ENCODE results near the gene ZNF182. TPM values are rescaled to one million over a fixed set of nuclear protein-coding genes. Genes with fewer than 3 reads are reported as not detected.
"Not testable (repeated sequence)": the region's sequence is repeated elsewhere in the genome, so short reads cannot be mapped to it uniquely, and the experiment has no call there.

ZNF182 gene
- 7.3 TPM for total RNA-seq

DNA sequence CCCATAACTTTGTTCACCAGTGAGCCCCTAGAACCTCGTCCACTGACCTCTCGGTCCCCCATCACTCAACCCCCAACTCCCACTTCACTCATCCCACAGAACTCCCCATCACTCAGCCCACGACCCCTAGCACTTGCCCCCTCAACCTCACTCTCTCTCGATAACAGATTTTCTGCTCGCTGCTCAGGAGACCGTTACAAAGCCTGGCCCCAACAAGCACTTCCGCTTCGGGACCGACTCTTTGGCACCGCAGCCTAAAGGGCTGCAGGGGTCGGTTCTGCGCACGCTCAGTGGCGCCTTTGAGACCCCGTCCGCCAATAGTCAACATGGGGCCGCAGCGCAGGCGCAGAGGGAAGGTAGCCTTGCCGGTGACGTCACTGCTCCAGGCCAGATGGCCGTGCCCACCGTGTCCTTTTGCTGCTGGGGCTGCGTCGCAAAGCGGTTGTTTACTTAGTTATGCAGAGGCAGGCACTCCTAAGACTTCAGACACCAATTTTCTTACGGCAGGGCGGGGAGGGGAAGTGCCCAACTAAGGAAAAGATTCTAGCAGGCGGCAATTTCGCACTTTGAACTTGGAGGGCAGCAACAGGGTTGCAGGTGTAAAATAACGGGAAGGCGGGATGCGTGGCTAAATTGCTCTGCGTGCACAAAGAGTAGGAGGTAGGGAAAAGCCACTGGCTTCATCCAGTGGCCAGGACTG, at the start of gene ZNF182:
TSS of gene ZNF182 (minus strand) at position 232 of the 700 bp plus-strand sequence. CDS start 1,380 bp downstream, outside the sequence.
- DNase-seq = peak; percentile 97

DNA sequence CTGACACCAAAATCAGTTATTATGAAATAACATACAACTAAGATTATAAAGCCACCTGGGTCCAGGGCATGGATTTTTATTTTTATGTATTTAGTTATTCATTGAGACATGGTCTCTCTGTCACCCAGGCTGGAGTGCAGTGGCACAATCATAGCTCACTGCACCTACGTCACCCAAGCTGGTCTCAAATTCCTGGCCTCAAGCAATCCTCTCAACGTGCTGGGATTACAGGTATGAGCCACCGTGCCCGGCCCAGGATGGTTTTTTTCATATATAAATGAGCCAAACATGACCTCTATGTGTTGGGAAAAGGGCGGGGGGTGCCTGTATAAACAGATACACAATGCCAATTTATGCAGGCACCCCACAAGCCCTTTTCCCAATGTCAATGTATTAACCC, 43.1 kb upstream of the ZNF182 start:
- no peak for DNase-seq

DNA sequence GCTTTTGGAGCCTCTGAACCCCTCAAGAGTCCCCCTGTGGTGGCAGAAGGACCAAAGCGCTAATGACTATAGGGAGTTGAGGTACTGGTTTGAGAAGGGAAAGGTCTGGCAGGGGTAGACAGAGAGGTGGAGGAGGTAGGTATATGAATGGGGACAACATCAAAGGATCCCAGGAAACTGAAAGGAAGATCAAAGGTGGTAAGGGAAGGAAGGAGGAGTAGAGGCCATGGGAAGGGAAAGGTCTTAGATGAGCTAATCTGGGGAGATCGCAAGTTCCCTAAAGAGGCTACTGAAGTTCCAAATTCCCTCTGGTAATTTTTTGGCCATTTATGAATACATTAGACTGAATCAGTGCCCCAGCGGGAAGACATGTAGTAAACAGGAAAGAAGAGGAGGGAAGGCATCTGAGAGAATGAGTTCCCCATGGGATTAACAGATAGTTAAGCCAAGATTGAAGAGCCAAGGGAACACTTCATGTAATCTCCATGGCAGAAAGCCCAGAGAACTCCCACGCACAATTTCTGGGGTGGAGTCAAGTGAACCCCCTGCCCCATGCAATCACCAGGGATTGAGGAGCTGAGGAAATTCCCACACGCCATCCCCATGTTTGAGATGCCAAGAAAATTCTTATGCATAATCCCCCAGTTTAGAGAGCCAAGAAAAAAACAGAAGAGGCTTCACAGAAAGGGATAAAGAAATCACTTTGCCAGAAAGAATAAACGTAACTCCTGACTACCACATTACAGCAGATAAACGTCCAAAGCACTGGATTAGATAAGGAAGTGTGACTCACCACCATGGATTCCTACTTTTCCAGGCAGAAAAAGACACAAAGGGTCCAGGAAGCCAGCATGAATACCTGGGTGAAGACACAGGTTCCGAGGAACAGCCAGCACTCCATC, 41.9 kb upstream of the ZNF182 start:
- peak; percentile 67 for DNase-seq

DNA sequence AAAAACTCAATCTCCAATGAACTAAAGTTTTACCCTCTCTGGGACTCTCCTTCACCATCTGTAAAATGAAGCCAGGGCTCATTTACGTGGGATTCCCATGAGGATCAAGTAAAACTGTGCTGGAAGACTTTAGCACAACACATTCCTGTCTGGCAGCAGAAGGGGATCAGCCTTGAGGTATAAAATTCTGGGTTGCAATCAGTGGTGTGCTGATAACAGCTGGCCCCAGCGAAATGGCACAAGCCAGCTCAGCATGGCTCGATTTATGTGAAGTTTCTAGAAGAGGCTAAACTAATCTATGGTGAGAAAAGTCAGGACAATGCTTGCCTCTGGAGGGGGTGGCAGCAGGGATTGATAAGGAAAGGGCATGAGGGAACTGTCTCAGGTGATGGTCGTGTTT, 39.3 kb upstream of the ZNF182 start:
- DNase-seq = no peak

DNA sequence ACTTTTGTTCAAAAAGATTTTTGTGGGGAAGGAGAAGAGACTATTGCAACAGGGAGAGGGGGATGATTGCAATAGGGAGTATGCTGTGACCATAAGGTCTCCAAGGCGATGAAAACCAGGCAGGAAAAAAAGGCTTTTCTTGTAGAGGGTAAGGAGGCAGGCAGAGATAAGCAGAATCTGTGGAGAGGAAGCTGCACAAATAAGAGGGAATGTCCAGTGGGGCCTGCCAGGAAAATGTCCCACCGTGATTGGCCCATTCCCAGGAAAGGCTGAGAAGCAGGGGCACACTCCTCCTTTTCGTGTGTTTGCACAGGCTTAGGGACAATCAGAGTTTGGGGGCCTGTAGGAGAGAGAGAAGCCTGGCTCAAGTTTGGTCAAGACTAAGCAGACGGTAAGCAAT, 32.1 kb upstream of the ZNF182 start:
- no peak for DNase-seq

DNA sequence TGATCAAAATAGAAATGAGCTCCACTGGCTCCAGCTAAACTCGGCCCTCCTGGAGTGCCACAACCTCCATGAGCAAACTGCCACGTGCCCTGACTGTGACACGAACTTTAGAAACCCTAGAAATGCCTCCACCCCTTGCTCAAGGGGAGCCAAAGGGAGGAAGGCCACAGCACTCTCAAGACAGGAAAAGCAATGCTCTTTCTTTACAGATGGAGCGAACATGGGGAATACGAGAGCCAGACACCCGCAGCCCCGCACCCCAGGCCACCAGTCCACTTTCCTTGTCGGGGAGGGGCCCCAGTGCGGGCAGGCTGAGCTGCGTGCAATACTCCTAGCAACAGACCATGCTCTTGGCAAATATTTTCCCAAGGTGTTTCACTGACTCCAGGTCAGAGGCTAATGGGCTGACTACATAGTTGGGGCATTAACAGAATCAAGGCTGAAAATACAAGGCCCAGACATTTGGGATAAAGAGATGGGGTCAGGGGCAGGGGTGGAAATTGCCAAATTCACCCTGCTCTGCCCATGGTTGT, 26.9 kb upstream of the ZNF182 start:
- not testable (repeated sequence) for DNase-seq

DNA sequence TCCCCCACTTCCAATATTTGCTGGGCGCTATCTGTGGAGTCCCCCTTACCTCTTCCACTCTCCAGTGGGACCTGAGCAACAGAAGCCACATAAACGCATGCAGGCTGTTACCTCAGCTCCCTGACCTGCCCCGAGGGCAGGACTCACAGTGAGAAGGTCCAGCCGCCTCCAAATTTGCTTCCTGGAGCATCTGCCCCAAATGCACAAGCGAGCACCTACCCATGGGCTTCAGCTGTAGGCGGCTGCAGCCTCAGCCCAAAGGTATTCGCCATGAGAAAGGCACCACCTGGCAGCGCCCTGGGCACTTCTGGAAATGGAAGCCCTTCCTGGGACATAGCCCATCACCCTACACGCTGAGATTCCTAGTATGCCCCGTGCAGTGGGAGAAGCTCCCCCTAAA, 26.4 kb upstream of the ZNF182 start:
- DNase-seq = no peak

DNA sequence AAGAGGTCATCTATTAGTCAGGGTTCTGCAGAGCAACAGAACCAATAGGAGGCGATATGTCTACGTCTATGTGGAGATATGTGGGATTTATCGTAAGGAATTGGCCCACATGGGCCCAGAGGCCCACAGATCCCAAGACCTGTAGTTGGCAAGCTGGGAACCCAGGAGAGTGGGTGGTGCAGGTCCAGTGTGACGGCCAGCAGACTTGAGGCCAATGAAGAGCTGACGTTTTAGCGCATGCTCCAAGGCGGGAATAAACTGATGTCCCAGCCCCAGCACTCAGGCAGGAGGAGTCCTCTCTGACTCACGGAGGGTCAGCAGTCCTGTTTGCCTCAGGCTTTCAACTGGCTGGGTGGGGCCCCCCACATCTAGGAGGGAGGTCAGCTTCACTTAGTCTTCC, 24.3 kb upstream of the ZNF182 start:
- DNase-seq = no peak

DNA sequence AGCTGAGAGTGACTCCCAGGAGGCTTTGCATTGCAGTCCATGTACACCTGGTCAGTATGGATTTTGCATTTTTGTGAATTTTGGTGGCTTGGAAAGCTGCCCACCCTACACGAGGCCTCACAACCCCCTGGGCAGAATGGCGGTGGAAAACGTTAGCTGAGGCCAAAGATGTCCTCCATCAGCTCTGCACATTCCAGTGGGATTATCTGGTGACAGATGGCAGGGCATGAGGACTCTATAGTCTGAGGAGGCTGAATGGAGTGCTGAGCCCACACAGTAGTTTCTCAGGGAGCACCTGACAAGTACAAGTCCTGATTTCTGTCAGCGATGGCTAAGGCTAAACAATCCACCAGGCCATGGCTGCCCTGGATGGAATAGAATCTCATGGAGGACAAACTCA, 23.8 kb upstream of the ZNF182 start:
- DNase-seq = peak; percentile 55

DNA sequence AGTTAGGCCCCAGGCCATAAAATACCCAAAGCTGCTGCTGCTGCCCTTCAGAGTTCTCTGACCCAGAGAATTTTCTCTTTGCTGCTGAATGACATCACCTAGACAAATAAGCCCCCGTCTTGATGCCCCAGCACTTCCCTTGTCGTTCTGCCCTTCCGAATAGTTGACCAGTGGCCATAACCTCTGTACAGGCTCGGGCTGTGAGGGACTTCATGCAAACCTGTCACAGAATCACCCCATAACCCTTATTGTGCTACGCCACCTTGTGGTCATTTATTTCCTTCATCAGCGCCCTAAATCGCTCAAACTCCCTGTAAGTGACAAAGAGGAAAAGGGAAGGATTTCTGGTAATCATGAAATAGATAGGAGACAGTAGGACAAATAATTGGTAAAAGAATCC, 21.8 kb upstream of the ZNF182 start:
- DNase-seq = peak; percentile 75

DNA sequence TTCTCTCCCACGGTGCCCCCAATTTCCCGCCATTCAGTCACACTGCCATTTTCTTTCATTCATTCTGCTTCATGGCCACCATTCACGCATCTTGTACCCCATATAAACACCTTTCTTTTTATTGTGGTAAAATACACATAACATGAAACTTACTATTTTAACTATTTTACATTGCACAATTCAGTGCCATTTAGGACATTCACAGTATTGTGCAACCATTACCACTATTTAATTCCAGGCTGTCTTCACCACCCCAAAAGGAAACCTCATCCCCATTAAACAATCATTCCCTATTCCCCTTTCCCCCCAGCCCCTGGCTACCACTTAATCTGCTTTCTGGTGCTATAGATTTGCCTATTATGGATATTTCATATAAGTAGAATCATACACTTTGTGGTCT, 18.9 kb upstream of the ZNF182 start:
- DNase-seq = no peak

DNA sequence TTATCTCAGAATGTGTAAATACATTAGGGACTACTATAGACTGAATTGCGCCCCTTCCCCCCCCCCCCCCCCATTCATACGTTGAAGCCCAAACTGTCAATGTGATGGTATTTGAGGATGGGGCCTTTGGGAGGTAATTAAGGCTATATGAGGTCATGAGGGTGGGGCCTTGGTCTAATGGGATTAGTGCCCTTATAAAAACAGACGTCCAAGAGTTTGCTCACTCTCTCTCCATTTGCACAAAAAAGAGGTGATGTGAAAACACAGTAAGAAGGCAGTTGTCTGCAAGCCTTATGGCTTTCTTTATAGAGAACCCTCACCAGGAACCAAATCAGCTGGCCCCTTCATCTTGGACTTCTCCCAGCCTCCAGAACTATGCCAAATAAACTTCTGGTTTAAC, 18.3 kb upstream of the ZNF182 start:
- no peak for DNase-seq

DNA sequence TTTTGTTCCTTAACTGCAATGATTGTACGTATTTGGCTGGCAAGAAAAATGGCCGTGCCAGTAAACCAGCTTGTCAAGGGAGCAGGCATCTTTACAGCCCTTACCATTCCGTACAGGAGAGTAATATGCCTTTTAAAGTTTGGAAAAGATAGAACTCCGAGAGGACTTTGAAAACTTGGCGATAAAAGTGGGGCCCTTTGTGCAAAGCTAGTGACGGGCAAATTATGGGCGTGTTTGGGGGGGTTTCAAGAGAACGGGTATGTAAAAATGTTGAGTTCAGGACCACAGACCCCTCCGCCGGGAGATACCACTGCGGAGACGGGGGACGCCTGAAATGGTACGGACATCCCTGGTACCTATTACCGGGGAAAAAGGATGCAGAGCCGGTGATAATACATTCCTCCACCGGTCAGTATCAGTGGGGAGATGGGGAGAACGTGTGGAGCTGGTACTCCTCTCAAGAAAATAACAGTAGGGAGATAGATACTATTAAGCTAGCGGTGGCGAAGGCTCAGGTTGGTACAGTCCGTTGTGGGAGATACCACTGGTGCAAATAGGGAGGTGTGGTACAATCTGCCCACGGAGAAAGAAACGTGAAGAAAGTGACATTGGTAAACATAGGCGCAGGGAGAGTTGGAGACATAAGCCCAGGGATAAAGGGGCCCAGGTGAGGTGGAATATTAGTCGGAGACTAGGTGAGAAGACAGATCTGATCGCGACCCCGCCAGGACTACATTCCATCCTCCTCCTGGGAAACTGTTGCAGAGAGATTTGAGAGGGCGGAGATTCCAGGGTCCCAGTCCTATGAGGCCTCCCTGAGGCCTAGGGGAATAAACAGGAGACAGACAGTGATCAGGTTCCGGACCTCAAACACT, 17.5 kb upstream of the ZNF182 start:
- DNase-seq = peak; percentile 90

DNA sequence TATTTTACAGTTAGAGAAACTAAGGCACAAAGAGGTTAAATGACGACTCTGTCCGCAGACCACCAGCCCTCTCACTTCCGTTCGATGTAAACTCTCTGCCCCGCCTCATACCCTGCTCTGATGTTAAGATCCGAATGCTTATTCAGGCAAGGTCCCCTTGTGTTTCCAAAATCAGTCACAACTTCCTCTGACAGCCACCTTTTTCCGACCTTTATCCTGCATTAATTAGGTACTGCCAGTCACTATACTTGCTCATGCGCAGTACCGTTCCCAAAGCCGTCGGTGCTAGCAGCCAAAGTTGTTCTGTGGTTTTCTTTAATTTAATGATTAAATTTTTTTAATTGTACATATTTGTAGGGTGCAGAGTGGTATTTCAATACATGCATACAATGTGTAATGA, 16.7 kb upstream of the ZNF182 start:
- DNase-seq = not testable (repeated sequence)

DNA sequence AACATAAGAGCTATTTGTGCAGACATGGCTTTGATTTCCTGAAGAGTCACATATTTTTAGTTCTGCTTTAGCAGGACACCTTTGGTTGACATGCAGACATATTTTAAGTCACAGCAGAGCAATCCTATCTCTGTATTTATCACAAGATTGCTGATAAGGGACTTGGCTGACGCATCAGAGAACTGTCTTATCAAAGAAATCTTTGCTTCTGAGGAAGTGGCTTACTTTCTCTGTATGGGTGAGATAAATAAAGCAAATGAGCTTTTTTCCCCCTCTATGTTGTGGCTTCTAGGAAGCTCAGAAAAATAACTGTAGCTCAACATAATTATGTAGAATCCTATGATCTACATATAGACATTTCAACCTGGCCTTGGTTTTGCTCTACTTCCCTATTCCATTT, 16.1 kb upstream of the ZNF182 start:
- DNase-seq = not testable (repeated sequence)

DNA sequence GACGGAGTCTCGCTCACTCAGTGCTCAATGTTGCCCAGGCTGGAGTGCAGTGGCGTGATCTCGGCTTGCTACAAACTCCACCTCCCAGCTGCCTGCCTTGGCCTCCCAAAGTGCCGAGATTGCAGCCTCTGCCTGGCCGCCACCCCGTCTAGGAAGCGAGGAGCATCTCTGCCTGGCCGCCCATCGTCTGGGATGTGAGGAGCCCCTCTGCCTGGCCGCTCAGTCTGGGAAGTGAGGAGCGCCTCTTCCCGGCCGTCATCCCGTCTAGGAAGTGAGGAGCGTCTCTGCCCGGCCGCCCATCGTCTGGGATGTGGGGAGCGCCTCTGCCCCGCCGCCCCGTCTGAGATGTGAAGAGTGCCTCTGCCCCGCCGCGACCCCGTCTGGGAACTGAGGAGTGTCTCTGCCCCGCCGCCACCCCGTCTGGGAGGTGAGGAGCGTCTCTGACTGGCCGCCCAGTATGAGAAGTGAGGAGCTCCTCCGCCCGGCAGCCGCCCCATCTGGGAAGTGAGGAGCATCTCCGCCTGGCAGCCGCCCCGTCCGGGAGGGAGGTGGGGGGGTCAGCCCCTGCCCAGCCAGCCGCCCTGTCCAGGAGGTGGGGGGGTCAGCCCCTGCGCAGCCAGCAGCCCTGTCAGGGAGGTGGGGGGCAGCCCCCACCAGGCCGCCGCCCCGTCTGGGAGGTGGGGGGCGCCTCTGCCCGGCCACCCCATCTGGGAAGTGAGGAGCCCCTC, 13.0 kb upstream of the ZNF182 start:
- not testable (repeated sequence) for DNase-seq

DNA sequence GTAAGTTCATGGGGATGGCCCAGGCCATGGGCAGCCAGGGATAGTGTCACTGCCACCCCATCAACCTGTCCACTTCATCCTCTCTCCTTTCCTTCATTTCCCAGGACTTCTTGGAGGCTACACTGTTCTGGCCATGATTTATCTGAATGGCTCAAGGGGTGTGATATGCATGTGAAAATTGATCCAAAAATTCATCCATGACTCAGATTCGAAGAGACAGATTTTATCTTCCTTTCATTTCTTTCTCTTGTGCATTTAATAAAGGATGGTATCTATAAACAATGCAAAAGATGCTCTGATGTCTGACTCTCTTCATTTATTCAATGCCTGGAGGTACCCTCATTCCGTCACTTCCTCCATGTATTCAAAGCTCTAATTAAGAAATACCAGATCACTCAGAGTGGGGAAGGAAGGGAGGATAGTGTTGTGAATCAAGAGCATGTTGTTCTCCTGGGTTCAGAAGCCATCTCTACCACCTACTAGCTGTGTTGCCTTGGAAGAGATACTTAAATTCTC, 5.7 kb upstream of the ZNF182 start:
- DNase-seq = not testable (repeated sequence)

DNA sequence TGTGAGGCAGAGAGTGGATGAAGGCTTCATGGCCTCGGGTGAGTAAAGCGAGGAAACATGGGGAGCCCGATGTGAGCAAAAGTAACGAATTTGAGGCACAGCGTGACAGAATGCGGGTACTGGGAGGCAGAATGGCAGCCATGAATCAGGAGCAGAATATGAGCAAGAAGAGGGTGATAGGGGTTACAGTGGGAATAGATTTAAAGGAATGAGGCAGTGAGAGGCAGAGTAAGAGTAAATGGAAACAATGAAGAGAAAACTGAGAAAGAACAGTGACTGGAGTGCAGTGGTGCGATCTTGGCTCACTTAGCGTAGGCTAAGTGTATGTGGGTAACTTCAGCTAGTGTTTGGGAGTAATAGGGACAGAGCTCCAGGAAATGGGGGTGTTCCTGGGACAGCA, 2.9 kb upstream of the ZNF182 start, which contains the start of gene SPACA5:
TSS of gene SPACA5 (plus strand) at position 301 of the 400 bp plus-strand sequence. CDS start 815 bp downstream, outside the sequence.
- DNase-seq = not testable (repeated sequence)

DNA sequence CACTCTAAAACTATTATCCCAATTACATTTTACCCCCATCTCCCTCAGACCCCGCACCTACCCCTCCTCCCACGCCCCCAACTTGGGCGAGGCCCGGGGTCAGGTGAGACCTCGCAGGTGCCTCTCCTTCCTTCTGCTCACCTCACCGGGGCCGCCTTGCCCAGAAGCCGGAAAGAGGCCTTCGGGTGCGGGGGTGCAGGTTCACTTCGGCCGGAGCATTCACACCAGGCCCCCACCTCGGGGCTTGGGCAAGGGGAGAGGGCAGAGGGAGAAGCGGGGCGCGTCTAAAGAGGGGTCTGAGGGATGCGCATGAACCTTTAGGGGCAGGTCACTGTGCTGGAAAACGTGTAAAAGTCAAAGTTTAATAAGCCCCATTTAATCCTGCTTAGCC, 427 bp downstream of the ZNF182 start:
- no peak for DNase-seq

DNA sequence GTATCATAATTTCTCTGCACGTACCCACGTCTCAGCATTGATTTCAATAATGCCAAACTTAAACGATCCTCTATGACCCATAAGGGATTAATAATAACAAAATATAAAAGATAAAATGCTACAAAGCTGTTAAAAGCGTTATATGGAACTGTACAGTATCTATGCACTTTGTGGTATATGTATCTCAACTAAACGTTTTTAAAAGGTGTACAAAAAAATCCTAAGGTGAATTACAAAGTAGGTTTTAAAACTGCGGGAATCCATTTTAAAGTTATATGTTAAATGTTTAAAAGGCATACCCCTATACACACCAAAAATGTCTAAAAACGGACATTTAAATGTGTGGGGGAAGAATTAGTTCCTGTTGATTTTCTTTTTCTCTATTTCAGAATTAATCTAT, 860 bp downstream of the ZNF182 start:
- no peak for DNase-seq

DNA sequence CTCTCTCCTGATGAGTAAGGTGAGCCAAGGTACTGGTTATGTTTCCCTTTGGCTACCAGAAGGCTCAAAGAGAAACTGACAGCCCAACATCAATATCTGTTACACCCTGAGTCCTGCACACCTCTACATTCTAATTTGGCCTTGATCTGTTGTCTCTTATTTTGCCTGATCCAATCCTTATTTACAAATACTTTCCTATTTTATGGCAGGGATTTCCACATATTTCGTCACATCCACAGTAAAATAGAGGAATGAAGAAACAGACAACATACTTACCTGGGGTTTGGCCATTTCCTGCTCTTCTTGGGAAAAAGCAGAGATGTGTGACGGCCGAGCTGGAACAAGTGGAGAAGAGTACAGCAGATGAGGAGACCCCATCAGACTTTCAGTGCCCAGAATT, 1.5 kb downstream of the ZNF182 start:
- no peak for DNase-seq
